ENCODE data around the gene TESK2.

TESK2 gene

GRCh38 chr1:45512641-45513054 lies 21.7 kb upstream of the TESK2 start:
- peak; percentile 64 for TF ChIP-seq CTCF (IDR thresholded peaks at IDR 0.05; ENCODE audit: borderline replicate concordance, control extremely low read depth, extremely low read depth, insufficient read depth, missing control alignments)
- in situ Hi-C loops (cut with MboI; ENCODE audit: low sequenced_read_pairs, unreplicated experiment), result no loop called here
- DNase-seq (ENCODE audit: low spot score), result peak; percentile 65

GRCh38 chr1:45510972-45511527 lies 20.1 kb upstream of the TESK2 start:
- in situ Hi-C loops (cut with MboI; ENCODE audit: low sequenced_read_pairs, unreplicated experiment), result no loop called here
- TF ChIP-seq CTCF (IDR thresholded peaks at IDR 0.05; ENCODE audit: borderline replicate concordance, control extremely low read depth, extremely low read depth, insufficient read depth, missing control alignments), result no peak
- DNase-seq (ENCODE audit: low spot score), result no peak

GRCh38 chr1:45510036-45510971 lies 19.3 kb upstream of the TESK2 start:
- no peak for TF ChIP-seq CTCF (IDR thresholded peaks at IDR 0.05; ENCODE audit: borderline replicate concordance, control extremely low read depth, extremely low read depth, insufficient read depth, missing control alignments)
- in situ Hi-C loops (cut with MboI; ENCODE audit: low sequenced_read_pairs, unreplicated experiment), result no loop called here
- no peak for DNase-seq (ENCODE audit: low spot score)

- no peak for DNase-seq (ENCODE audit: low spot score)
- in situ Hi-C loops (cut with MboI; ENCODE audit: low sequenced_read_pairs, unreplicated experiment), result loop anchor here (10.0 kb wide), 1 partner anchor 56 kb away; no protein-coding TSS in a partner anchor
- no peak for TF ChIP-seq CTCF (IDR thresholded peaks at IDR 0.05; ENCODE audit: borderline replicate concordance, control extremely low read depth, extremely low read depth, insufficient read depth, missing control alignments)
These were observed 17.6 kb upstream of the TESK2 start for GRCh38 chr1:45508295-45509151.

GRCh38 chr1:45507893-45508292 lies 16.9 kb upstream of the TESK2 start:
- in situ Hi-C loops (cut with MboI; ENCODE audit: low sequenced_read_pairs, unreplicated experiment), result loop anchor here (10.0 kb wide), 1 partner anchor 57 kb away; no protein-coding TSS in a partner anchor
- TF ChIP-seq CTCF (IDR thresholded peaks at IDR 0.05; ENCODE audit: borderline replicate concordance, control extremely low read depth, extremely low read depth, insufficient read depth, missing control alignments), result no peak
- no peak for DNase-seq (ENCODE audit: low spot score)

- TF ChIP-seq CTCF (IDR thresholded peaks at IDR 0.05; ENCODE audit: borderline replicate concordance, control extremely low read depth, extremely low read depth, insufficient read depth, missing control alignments), result no peak
- no peak for DNase-seq (ENCODE audit: low spot score)
- in situ Hi-C loops (cut with MboI; ENCODE audit: low sequenced_read_pairs, unreplicated experiment), result loop anchor here (10.0 kb wide), 1 partner anchor 58 kb away; no protein-coding TSS in a partner anchor
These were observed 16.2 kb upstream of the TESK2 start for GRCh38 chr1:45507195-45507594.
